GM06990 (cell line): ENCODE data around the gene HES1.

Source experiments
- DNase-seq: peaks from one replicate; pipeline ENCODE4 v3.0.0-alpha.2; 2011; ENCODE audit not compliant: insufficient read length; ENCODE audit errors: extremely low read depth
- H3K27me3 ChIP-seq: replicated peaks from 2 replicates; pipeline ENCODE4 v1.6.0; 2011; ENCODE audit warnings: low read length; ENCODE audit not compliant: control insufficient read depth, insufficient read depth
- H3K36me3 ChIP-seq: 2 replicates; pipeline ENCODE4 v1.5.1; 2011; ENCODE audit warnings: low read length; ENCODE audit not compliant: control insufficient read depth, insufficient read depth
- H3K4me3 ChIP-seq: replicated peaks from 2 replicates; pipeline ENCODE4 v1.5.1; 2011; ENCODE audit warnings: low read depth, mild to moderate bottlenecking, control low read depth, low read length
- TF ChIP-seq, protein P1 (sequence below): IDR thresholded peaks from 2 replicates; pipeline ENCODE4 v1.5.1; 2011; ENCODE audit warnings: low read length, control low read depth, mild to moderate bottlenecking, inconsistent platforms; ENCODE audit not compliant: insufficient read depth, poor library complexity, severe bottlenecking

Gene HES1

GRCh38 chr3:194095902-194096301, 40.0 kb upstream of the HES1 start:
- TF ChIP-seq, protein P1, sequence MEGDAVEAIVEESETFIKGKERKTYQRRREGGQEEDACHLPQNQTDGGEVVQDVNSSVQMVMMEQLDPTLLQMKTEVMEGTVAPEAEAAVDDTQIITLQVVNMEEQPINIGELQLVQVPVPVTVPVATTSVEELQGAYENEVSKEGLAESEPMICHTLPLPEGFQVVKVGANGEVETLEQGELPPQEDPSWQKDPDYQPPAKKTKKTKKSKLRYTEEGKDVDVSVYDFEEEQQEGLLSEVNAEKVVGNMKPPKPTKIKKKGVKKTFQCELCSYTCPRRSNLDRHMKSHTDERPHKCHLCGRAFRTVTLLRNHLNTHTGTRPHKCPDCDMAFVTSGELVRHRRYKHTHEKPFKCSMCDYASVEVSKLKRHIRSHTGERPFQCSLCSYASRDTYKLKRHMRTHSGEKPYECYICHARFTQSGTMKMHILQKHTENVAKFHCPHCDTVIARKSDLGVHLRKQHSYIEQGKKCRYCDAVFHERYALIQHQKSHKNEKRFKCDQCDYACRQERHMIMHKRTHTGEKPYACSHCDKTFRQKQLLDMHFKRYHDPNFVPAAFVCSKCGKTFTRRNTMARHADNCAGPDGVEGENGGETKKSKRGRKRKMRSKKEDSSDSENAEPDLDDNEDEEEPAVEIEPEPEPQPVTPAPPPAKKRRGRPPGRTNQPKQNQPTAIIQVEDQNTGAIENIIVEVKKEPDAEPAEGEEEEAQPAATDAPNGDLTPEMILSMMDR = no peak
- no peaks in the 10 kb centered on the region for H3K27me3 ChIP-seq
- no peak overlapping the region for H3K4me3 ChIP-seq
- no peaks in the 10 kb centered on the region for H3K36me3 ChIP-seq
- no peak for DNase-seq

DNA sequence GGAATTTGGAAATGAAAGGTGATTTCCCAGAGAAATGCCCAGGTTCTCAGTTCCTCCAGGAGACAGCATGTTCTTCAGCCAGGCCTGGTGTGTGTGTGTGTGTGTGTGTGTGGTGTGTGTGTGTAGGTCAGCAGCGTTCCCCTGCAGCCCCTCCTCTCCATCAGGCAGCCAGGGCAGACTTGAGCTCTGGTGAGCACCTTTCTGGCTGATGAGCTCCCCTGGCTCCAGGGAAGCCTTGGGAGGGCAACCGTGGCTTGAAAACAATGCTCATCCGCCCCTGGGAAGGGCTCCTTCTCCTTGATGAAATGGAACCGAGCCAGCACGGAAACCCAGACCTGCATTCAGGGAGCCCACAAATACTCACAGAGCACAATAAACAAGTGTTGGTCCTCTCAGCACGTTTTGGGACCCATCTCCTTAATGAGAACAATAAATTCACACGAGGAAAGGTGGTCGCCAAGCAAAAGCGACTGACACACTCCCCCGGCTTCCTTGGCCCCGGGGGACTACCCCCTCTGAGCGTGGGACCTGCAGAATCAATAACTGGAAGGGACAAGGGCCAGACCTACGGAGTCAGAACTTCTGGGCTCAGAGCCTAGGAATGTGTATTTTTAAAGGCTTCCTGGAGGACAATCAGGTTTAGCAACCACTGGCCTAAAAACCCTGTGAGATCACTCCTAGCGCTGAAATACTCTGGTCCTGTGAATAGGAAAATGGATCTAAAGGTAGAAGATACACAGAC, 38.6 kb upstream of the HES1 start:
- TF ChIP-seq, protein P1 = no peak
- Histone ChIP-seq H3K27me3 (no peaks in the 10 kb centered on the region), H3K4me3 (no peak overlapping the region), H3K36me3 (no peaks in the 10 kb centered on the region)
- DNase-seq = no peak

- no peaks in the 10 kb centered on the region for H3K36me3 ChIP-seq
- TF ChIP-seq, protein P1 = no peak
- DNase-seq = no peak
- H3K4me3 ChIP-seq = no peak overlapping the region
- H3K27me3 ChIP-seq = no peaks in the 10 kb centered on the region
Observed at GRCh38 chr3:194098081-194098842, 37.7 kb upstream of the HES1 start.

DNA sequence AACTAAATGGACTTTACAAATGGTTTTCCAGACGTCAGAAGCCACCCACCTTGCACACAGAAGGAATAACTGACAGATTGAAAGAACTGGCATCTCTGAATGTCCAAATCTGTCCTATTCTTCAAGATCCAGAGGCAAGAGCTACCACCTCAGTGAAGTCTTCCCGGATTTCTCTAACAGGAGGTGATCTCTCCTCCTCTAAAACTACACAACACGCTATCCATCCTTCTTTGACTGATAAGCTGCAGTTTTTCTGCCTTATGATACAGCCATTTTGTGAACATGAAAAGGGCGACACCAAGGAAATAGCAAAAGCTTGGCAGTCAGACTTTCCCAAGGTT, 37.1 kb upstream of the HES1 start:
- DNase-seq = no peak
- no peaks in the 10 kb centered on the region for H3K36me3 ChIP-seq
- H3K4me3 ChIP-seq = no peak overlapping the region
- no peaks in the 10 kb centered on the region for H3K27me3 ChIP-seq
- TF ChIP-seq, protein P1 = no peak

DNA sequence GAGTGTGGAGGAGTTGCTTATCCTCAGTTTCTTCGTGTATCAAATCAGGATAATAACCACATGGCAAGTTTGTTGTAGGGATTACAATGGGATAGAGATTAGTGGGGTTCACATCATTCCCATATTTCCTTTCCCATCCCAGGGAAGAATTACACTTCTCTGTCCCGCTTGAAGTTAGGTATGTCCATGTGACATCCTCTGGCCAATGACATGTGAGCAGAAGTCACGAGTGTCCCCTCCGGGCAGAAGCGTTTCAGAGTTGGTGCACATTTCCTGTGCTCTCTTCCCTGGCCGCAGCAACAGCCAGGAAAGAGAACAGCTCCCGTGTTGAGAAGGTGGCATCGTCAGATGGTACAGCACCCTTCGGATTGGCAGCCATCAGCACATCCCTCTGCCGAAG, 36.7 kb upstream of the HES1 start:
- no peaks in the 10 kb centered on the region for H3K36me3 ChIP-seq
- DNase-seq = no peak
- H3K4me3 ChIP-seq = no peak overlapping the region
- TF ChIP-seq, protein P1 = no peak
- H3K27me3 ChIP-seq = no peaks in the 10 kb centered on the region
